GM18867 (cell line): ENCODE measurements around the gene SMCO4.

Source experiments
- ATAC-seq: cut with Tn5 transposase; IDR thresholded peaks from one replicate; pipeline ENCODE4 v1.9.1; 2021; ENCODE audit warnings: mild to moderate bottlenecking, moderate library complexity; ENCODE audit not compliant: unreplicated experiment

The SMCO4 gene

GRCh38 chr11:93510196-93510873 lies 32.9 kb downstream of the SMCO4 start:
- ATAC-seq, result no peak

- no peak for ATAC-seq
These were observed 35.7 kb downstream of the SMCO4 start for GRCh38 chr11:93507517-93507916.

- no peak for ATAC-seq
These were observed 37.5 kb downstream of the SMCO4 start for GRCh38 chr11:93505703-93506102.

- no peak for ATAC-seq
These were observed 38.8 kb downstream of the SMCO4 start for GRCh38 chr11:93504110-93505095.

GRCh38 chr11:93501856-93502255 lies 41.3 kb downstream of the SMCO4 start:
- ATAC-seq, result no peak

- ATAC-seq, result no peak
These were observed 42.4 kb downstream of the SMCO4 start for GRCh38 chr11:93500759-93501158.

GRCh38 chr11:93498641-93499040 lies 44.5 kb downstream of the SMCO4 start:
- no peak for ATAC-seq

GRCh38 chr11:93498161-93498560 lies 45.0 kb downstream of the SMCO4 start:
- ATAC-seq, result no peak

GRCh38 chr11:93497596-93497995 lies 45.6 kb downstream of the SMCO4 start:
- ATAC-seq, result no peak

GRCh38 chr11:93494357-93494756 lies 48.8 kb downstream of the SMCO4 start:
- ATAC-seq, result no peak

- no peak for ATAC-seq
These were observed 49.8 kb downstream of the SMCO4 start for GRCh38 chr11:93493252-93493897.

GRCh38 chr11:93492464-93493251 lies 50.5 kb downstream of the SMCO4 start:
- ATAC-seq, result no peak

GRCh38 chr11:93491973-93492372 lies 51.2 kb downstream of the SMCO4 start:
- no peak for ATAC-seq

- no peak for ATAC-seq
These were observed 52.1 kb downstream of the SMCO4 start for GRCh38 chr11:93490996-93491618.

- no peak for ATAC-seq
These were observed 53.4 kb downstream of the SMCO4 start for GRCh38 chr11:93489841-93490240.

- no peak for ATAC-seq
These were observed 56.1 kb downstream of the SMCO4 start for GRCh38 chr11:93487032-93487483.

GRCh38 chr11:93485983-93486382 lies 57.2 kb downstream of the SMCO4 start:
- no peak for ATAC-seq

- no peak for ATAC-seq
These were observed 58.5 kb downstream of the SMCO4 start for GRCh38 chr11:93484716-93485115.

- ATAC-seq, result no peak
These were observed 60.6 kb downstream of the SMCO4 start for GRCh38 chr11:93482556-93482955.

GRCh38 chr11:93481696-93482095 lies 61.5 kb downstream of the SMCO4 start:
- no peak for ATAC-seq
